Skin of body (tissue), 2 donors: ENCODE measurements around the gene PIH1D2. TPM values are rescaled to one million over a fixed set of nuclear protein-coding genes. Genes with fewer than 3 reads are reported as not detected.

Experiments
- small RNA-seq: library from RNA; depleted of rRNA; stranded (forward); fragments of <200 nt; gene quantifications from one replicate; pipeline ENCODE3, GENCODE V24; 2014; ENCODE audit warnings: low replicate concordance
- total RNA-seq: library from RNA; depleted of rRNA; stranded (reverse); fragments of >200 nt; gene quantifications from one replicate; pipeline ENCODE4 v1.2.3, GENCODE V29; 2014

PIH1D2 gene
- total RNA-seq, 1 donor from 2014 or later = 1.4 TPM

Small RNAs within 50 kb of the gene (small RNA-seq; reads per million reads assigned to genes)
- gene AP000907.3 = not detected
- not detected for gene RNU6-893P

Other genes starting within 250 kb of the PIH1D2 start
- 34.8 TPM for gene ALG9, start 202.4 kb downstream of the PIH1D2 start, total RNA-seq
- 3.2 TPM for gene FDXACB1, start 194.9 kb downstream of the PIH1D2 start, total RNA-seq
- 10.4 TPM for gene CFAP68, start 194.5 kb downstream of the PIH1D2 start, total RNA-seq
- gene CRYAB, start 162.2 kb downstream of the PIH1D2 start, total RNA-seq = 43.2 TPM
- 3.2 TPM for gene HSPB2, start 161.3 kb downstream of the PIH1D2 start, total RNA-seq
- gene C11orf52, start 155.1 kb downstream of the PIH1D2 start, total RNA-seq = 1.4 TPM
- gene DIXDC1, start 136.7 kb downstream of the PIH1D2 start, total RNA-seq = 21.0 TPM
- gene DLAT, start 48.6 kb downstream of the PIH1D2 start, total RNA-seq = 28.2 TPM
- 20.3 TPM for gene NKAPD1, start 282 bp upstream of the PIH1D2 start, total RNA-seq
- 55.1 TPM for gene TIMM8B, start 12.7 kb upstream of the PIH1D2 start, total RNA-seq
- 124 TPM for gene SDHD, start 12.9 kb upstream of the PIH1D2 start, total RNA-seq
- 21.6 TPM for gene IL18, start 90.1 kb upstream of the PIH1D2 start, total RNA-seq
- gene TEX12, start 93.4 kb upstream of the PIH1D2 start, total RNA-seq = 0.20 TPM
- gene BCO2, start 101.5 kb upstream of the PIH1D2 start, total RNA-seq = 4.9 TPM
- 28.9 TPM for gene PTS, start 152.4 kb upstream of the PIH1D2 start, total RNA-seq
- gene PLET1, start 186.8 kb upstream of the PIH1D2 start, total RNA-seq = not detected